CD14-positive monocyte (primary cell): ENCODE data around the gene ITIH3. TPM values are rescaled to one million over a fixed set of nuclear protein-coding genes. Genes with fewer than 3 reads are reported as not detected.

ENCODE experiments used
- DNase-seq, 3 donors: peaks; one replicate each; pipeline ENCODE4 v3.0.0-alpha.2; 2011 to 2022
- H2AFZ ChIP-seq: 2 replicates; pipeline ENCODE4 v1.6.0; 2012; ENCODE audit warnings: mild to moderate bottlenecking, low read depth, low read length, inconsistent platforms; ENCODE audit not compliant: insufficient read depth, poor library complexity, severe bottlenecking
- H3K27ac ChIP-seq, 2 donors: 1 replicate in 1 of 2; 2 replicates in 1 of 2; pipeline ENCODE4 v1.5.1; 2012 to 2013; ENCODE audit warnings: low read length in 2 of 2, control low read depth in 1 of 2, inconsistent platforms in 1 of 2, low read depth in 1 of 2, mild to moderate bottlenecking in 1 of 2
- H3K27me3 ChIP-seq, 2 donors: one replicate each; pipeline versions ENCODE4 v1.6.0 to v1.6.1; 2011 to 2013; ENCODE audit warnings: low read length in 2 of 2; ENCODE audit not compliant: control insufficient read depth in 2 of 2, insufficient read depth in 2 of 2
- H3K36me3 ChIP-seq, 2 donors: replicated peaks in 1 of 2; 1 replicate in 1 of 2; 2 replicates in 1 of 2; pipeline versions ENCODE4 v1.5.1 to v1.6.1; 2012 to 2013; ENCODE audit warnings: low read length in 2 of 2, control low read depth in 1 of 2, inconsistent platforms in 1 of 2, mild to moderate bottlenecking in 1 of 2; ENCODE audit not compliant: insufficient read depth in 2 of 2, control insufficient read depth in 1 of 2
- H3K4me1 ChIP-seq, 2 donors: 1 replicate in 1 of 2; 2 replicates in 1 of 2; pipeline versions ENCODE4 v1.5.1 to v1.6.1; 2012 to 2013; ENCODE audit warnings: low read length in 2 of 2, control low read depth in 1 of 2, inconsistent platforms in 1 of 2, mild to moderate bottlenecking in 1 of 2, moderate library complexity in 1 of 2; ENCODE audit not compliant: insufficient read depth in 2 of 2, control insufficient read depth in 1 of 2
- H3K4me2 ChIP-seq: replicated peaks from 2 replicates; pipeline ENCODE3; 2012; ENCODE audit warnings: low read length, moderate library complexity, mild to moderate bottlenecking; ENCODE audit not compliant: poor library complexity, severe bottlenecking; ENCODE audit errors: extremely low read depth
- H3K4me3 ChIP-seq, 3 experiments: fragments of 200-600 bp in 1 of 3; sonication (generic) in 1 of 3; replicated peaks in 1 of 3; 1 replicate in 2 of 3; 2 replicates in 1 of 3; pipeline ENCODE4 v1.5.1; 2011 to 2013; ENCODE audit warnings: low read length in 3 of 3, mild to moderate bottlenecking in 3 of 3, control low read depth in 2 of 3, low read depth in 2 of 3, inconsistent platforms in 1 of 3, moderate library complexity in 1 of 3
- H3K79me2 ChIP-seq: 2 replicates; pipeline ENCODE4 v1.6.0; 2012; ENCODE audit warnings: mild to moderate bottlenecking, control low read depth, inconsistent platforms, low read length, moderate library complexity; ENCODE audit not compliant: insufficient read depth
- H3K9ac ChIP-seq: 2 replicates; pipeline ENCODE4 v1.6.0; 2017; ENCODE audit warnings: low read length, mild to moderate bottlenecking; ENCODE audit not compliant: insufficient read depth, poor library complexity, severe bottlenecking
- H3K9me3 ChIP-seq, 2 donors: replicated peaks in 1 of 2; 1 replicate in 1 of 2; 2 replicates in 1 of 2; pipeline versions ENCODE4 v1.5.1 to v1.6.1; 2012 to 2013; ENCODE audit warnings: low read length in 2 of 2, control low read depth in 1 of 2; ENCODE audit not compliant: control insufficient read depth in 1 of 2, insufficient read depth in 1 of 2
- H4K20me1 ChIP-seq: 2 replicates; pipeline ENCODE4 v1.6.0; 2012; ENCODE audit warnings: mild to moderate bottlenecking, low read length, control low read depth, moderate library complexity; ENCODE audit not compliant: insufficient read depth
- H3K27ac Mint-ChIP-seq, 7 donors: one replicate each; pipeline ENCODE4 v1.8.0; 2020; ENCODE audit warnings: mild to moderate bottlenecking in 7 of 7, mixed read lengths in 7 of 7, moderate library complexity in 6 of 7, inconsistent platforms in 2 of 7
- H3K27me3 Mint-ChIP-seq, 3 donors: one replicate each; pipeline ENCODE4 v1.8.0; 2021 to 2022; ENCODE audit warnings: low read depth in 3 of 3, mild to moderate bottlenecking in 3 of 3, mixed read lengths in 3 of 3, moderate library complexity in 3 of 3, inconsistent platforms in 1 of 3
- H3K36me3 Mint-ChIP-seq, 2 donors: one replicate each; pipeline ENCODE4 v1.8.0; 2020; ENCODE audit warnings: mixed read lengths in 2 of 2, inconsistent platforms in 1 of 2, mild to moderate bottlenecking in 1 of 2
- H3K4me1 Mint-ChIP-seq: one replicate; pipeline ENCODE4 v1.8.0; 2020; ENCODE audit warnings: mild to moderate bottlenecking, mixed read lengths
- H3K4me3 Mint-ChIP-seq, 2 donors: one replicate each; pipeline ENCODE4 v1.8.0; 2020; ENCODE audit warnings: mild to moderate bottlenecking in 2 of 2, mixed read lengths in 2 of 2, moderate library complexity in 1 of 2
- H3K9me3 Mint-ChIP-seq, 7 donors: one replicate each; pipeline ENCODE4 v1.8.0; 2020 to 2022; ENCODE audit warnings: mixed read lengths in 7 of 7, mild to moderate bottlenecking in 6 of 7, moderate library complexity in 6 of 7, inconsistent platforms in 2 of 7
- CTCF ChIP-seq: fragments of 200-600 bp; IDR thresholded peaks from one replicate; pipeline ENCODE4 v1.8.0; 2022; ENCODE audit warnings: antibody characterized with exemption, mild to moderate bottlenecking
- WGBS: methylation state at CpG from one replicate; pipeline ENCODE4 v1.1.5; 2013; ENCODE audit warnings: missing lambda C conversion rate; ENCODE audit not compliant: insufficient coverage; 5-methylcytosine and 5-hydroxymethylcytosine counted together
- intact Hi-C, 2 donors: fragments of 100-400 bp; cut with micrococcal nuclease; formaldehyde crosslinking; loops; one replicate each; pipeline versions ENCODE4 v1.15.0 to v1.15.1; 2023
- polyA plus RNA-seq, 3 donors: library from polyadenylated mRNA; depleted of rRNA in 1 of 3; unstranded in 2 of 3; stranded (reverse) in 1 of 3; fragments of 300-500 nt in 2 of 3; fragments of >200 nt in 1 of 3; fragmentation: Illumina TruSeq in 2 of 3; gene quantifications; 1 replicate in 2 of 3; 2 replicates in 1 of 3; pipeline ENCODE4 v1.2.3, GENCODE V29; 2012 to 2021

ITIH3 gene
- polyA plus RNA-seq, 3 donors, result 0.07 TPM; not detected in 2

DNA sequence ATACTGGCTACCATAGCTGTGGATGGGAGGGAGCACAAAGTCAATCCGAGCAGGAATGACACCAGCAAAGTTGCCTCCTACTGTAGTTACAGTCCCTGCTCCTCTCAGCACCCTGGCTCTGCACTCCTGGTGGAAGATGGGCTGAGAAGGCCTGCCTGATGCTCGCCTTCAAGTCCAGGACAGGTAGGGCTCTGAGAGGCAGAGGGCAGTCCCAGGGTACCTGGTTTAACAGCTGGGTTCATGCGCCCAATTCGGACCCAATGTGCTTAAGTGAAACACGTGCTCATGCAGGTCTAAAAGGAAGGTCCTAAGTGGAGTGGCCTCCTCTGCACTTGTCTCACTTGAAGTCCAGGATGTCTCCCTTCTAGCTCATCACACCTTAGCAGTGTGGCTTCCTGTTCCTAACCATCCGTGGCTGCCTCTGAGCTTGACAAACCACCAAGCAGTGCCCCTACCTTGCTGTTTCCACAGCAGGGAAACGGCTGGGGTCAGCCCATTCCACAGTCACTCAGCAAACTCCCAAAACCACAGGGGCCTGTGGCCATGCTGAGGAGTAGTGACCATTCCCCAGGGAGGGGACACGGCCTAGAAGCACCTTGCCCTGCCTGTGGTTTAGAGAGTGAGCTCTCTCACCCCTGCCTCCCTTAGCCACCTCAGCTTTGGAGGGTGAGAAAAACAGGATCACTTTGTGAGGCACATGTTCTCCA lies 44.1 kb downstream of the ITIH3 start:
- WGBS, result 94% methylated on average over 6 of the region's 8 CpGs
- no peak overlapping the region for H3K27ac ChIP-seq
- H3K4me3 ChIP-seq, result no peak overlapping the region
- Mint-ChIP-seq H3K9me3 (peaks cover 0 to 2% (median 0%) of the 10 kb centered on the region in 7 donors), H3K4me1 (peaks cover 13% of the 10 kb centered on the region), H3K27me3 (peaks cover 0 to 2% (median 0%) of the 10 kb centered on the region in 3 donors), H3K36me3 (peaks cover 75 to 88% of the 10 kb centered on the region in 2 donors), H3K27ac (no peak overlapping the region), H3K4me3 (no peak overlapping the region)
- H3K9me3 ChIP-seq, result no peaks in the 10 kb centered on the region
- intact Hi-C loops, result no loop called here
- H3K27me3 ChIP-seq, result no peaks in the 10 kb centered on the region
- H2AFZ ChIP-seq, result no peak overlapping the region
- H3K9ac ChIP-seq, result no peak overlapping the region
- no peak for TF ChIP-seq CTCF
- no peaks in the 10 kb centered on the region for H4K20me1 ChIP-seq
- no peak for DNase-seq
- peaks cover 63 to 98% of the 10 kb centered on the region in 2 donors for H3K36me3 ChIP-seq
- H3K4me1 ChIP-seq, result peaks cover 15 to 16% of the 10 kb centered on the region in 2 donors
- H3K4me2 ChIP-seq, result no peak overlapping the region
- no peaks in the 10 kb centered on the region for H3K79me2 ChIP-seq

DNA sequence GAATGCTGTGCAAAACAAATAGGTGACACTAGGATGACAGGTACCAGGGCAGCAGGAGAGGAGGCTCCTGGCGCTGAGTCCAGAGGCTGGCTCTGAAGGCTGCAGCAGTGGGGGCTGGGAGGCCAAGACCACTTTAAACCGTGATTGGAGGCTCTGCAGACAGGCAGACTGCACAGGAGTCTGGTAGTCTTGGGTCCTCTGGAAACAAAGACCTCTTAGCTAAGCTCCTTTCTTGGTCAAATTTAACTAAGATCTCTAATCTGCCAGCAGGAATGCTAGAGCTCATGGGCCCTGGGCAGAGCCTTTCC lies 44.6 kb downstream of the ITIH3 start:
- Histone ChIP-seq H2AFZ (no peak overlapping the region), H3K9ac (no peak overlapping the region), H3K4me1 (peaks cover 20 to 21% of the 10 kb centered on the region in 2 donors), H3K4me3 (no peak overlapping the region), H3K79me2 (no peaks in the 10 kb centered on the region), H3K9me3 (no peaks in the 10 kb centered on the region), H3K27ac (no peak overlapping the region), H3K4me2 (no peak overlapping the region), H3K27me3 (no peaks in the 10 kb centered on the region), H3K36me3 (peaks cover 66 to 98% of the 10 kb centered on the region in 2 donors), H4K20me1 (no peaks in the 10 kb centered on the region)
- TF ChIP-seq CTCF, result no peak
- DNase-seq, result no peak
- peaks cover 0 to 2% (median 0%) of the 10 kb centered on the region in 7 donors for H3K9me3 Mint-ChIP-seq
- no peak overlapping the region for H3K4me3 Mint-ChIP-seq
- no peak overlapping the region for H3K27ac Mint-ChIP-seq
- H3K27me3 Mint-ChIP-seq, result peaks cover 0 to 2% (median 0%) of the 10 kb centered on the region in 3 donors
- 96% methylated on average over 2 of the region's 2 CpGs for WGBS
- H3K36me3 Mint-ChIP-seq, result peaks cover 78 to 91% of the 10 kb centered on the region in 2 donors
- peaks cover 17% of the 10 kb centered on the region for H3K4me1 Mint-ChIP-seq
- intact Hi-C loops, result no loop called here
